ENCODE data around the gene PDZD7.
A peak's percentile ranks its signal among the peaks of the same experiment; 100 is the strongest.

PDZD7 gene

GRCh38 chr10:101060951-101061623 is 30.2 kb upstream of the PDZD7 start:
- DNase-seq, result peak; percentile 92

- DNase-seq, result peak; percentile 93
These were observed 29.4 kb upstream of the PDZD7 start for GRCh38 chr10:101060036-101060950.

GRCh38 chr10:101056365-101057151 is 25.6 kb upstream of the PDZD7 start:
- no peak for DNase-seq

- no peak for DNase-seq
These were observed 24.5 kb upstream of the PDZD7 start for GRCh38 chr10:101055411-101055810.

- no peak for DNase-seq
These were observed 23.9 kb upstream of the PDZD7 start for GRCh38 chr10:101054876-101055275.

GRCh38 chr10:101054351-101054750 is 23.4 kb upstream of the PDZD7 start:
- DNase-seq, result no peak

GRCh38 chr10:101053516-101053915 is 22.6 kb upstream of the PDZD7 start:
- no peak for DNase-seq

DNA sequence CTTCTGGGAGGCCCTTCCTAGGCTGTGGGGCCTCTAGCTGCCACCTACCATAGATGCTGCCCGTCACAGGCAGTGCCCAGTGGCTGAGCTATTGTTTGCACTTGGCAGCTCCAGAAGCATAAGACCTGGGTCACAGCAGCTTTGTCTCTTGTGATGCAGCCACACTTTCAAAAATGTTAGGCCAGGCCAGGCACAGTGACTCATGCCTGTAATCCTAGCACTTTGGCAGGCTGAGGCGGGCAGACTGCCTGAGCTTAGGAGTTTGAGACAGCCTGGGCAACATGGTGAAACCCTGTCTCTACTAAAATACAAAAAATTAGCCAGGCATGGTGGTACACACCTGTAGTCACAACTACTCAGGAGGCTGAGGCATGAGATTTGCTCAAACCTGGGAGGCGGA is 21.4 kb upstream of the PDZD7 start:
- no peak for DNase-seq

GRCh38 chr10:101050208-101051069 is 19.5 kb upstream of the PDZD7 start:
- peak; percentile 74 for DNase-seq

DNA sequence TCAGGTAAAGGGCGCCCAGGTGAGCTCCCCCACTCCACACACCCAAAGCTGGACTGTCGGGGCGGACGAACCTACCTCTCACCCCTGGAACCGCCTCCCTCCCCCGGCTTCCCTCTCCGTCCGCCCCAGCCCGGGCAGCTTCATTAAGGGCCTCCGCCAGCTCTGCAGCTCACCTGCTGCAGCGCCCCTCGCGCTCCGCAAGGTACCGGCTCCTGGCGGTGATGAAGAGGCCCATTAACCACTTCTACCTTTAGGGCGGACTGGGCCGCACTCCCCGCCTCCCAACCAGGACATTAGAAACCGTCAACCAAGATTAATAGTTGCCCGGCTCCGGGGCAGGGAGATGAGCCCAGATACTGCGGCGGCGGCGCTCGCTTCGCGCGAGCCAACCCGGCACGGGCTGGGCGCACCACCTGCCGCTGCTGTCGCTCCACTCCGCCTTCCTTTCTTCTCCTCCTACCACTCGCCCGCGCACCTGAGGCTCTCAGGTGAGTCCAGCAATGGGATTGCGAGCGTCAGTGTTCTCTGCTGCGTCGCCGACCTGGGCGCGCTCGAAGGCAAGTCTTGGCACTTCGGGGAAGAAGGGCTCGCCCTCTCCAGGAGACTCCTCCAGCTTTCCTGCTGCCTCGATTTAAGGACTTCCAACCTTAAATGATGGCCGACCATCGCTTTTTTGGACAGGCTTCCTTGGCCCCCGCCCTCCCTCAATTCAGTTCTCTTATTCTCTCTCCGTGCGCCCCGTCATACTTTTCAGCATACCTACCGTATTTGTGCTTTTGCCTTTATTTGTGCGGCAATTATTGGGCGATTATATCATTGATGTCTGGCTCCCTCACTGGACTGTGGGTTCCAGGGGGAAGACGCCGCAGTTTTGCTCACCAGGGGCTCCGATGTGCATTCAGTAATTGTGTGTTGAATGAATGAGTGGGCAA is 17.3 kb upstream of the PDZD7 start:
- DNase-seq, result no peak

- DNase-seq, result no peak
These were observed 16.3 kb upstream of the PDZD7 start for GRCh38 chr10:101047268-101047667.

GRCh38 chr10:101046332-101047238 is 15.7 kb upstream of the PDZD7 start:
- DNase-seq, result no peak

- DNase-seq, result no peak
These were observed 13.2 kb upstream of the PDZD7 start for GRCh38 chr10:101044117-101044516.

GRCh38 chr10:101043363-101043707 is 12.4 kb upstream of the PDZD7 start:
- DNase-seq, result no peak

DNA sequence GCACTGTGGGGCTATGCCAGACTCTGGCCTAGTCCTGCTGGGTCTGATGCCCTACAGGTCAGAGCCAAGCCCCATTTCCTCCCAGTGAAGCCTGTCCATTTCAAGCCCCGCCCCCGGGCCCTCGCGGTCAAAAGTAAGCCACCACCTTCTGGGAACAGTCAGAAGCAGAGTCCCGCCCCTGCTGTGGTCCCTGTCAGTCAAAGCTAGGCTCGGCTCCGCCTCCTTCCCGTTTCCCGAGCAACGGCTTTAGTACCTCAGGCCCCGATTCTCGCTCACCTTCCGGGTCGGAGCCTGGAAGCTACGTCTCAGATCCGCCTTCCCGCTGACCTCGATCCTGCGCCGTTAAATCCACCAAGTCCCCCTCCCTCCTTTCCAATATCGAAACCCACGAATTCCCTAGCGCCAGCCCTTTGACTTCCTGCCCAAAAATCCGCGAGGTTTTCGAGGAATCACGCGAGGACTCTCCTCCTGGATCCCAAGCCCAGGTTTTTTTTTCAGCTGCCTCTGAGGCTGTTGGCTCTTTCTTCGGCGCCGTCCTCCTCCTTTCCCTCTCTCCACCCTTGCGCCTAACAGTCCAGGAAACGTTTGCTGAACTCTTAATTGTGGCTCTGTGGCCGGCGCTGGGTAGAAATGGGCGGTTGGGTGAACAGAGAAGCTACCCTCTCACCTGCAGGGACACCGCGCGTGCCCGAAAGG is 11.9 kb upstream of the PDZD7 start:
- peak; percentile 84 for DNase-seq

- DNase-seq, result no peak
These were observed 11.2 kb upstream of the PDZD7 start for GRCh38 chr10:101042118-101042517.

GRCh38 chr10:101041252-101041761 is 10.4 kb upstream of the PDZD7 start:
- DNase-seq, result peak; percentile 57

DNA sequence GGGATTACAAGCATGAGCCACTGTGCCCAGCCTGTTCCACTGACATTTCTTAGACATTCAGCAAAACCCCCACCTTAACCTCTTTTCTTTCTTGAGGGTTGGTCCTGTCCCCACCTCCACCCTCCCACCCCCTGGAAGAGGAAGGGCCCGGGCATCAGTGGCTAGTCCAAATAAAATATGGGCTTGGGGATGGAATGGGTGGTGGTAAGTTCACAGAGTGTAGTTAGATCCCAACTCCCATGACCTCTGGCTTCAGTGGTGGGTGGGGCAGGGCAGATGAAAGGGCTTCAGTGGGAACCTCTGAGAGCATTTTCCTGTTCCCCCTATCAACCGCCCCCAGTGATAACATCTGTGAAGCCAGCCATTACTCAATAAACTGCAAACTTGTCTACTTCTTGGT is 9.9 kb upstream of the PDZD7 start:
- no peak for DNase-seq

DNA sequence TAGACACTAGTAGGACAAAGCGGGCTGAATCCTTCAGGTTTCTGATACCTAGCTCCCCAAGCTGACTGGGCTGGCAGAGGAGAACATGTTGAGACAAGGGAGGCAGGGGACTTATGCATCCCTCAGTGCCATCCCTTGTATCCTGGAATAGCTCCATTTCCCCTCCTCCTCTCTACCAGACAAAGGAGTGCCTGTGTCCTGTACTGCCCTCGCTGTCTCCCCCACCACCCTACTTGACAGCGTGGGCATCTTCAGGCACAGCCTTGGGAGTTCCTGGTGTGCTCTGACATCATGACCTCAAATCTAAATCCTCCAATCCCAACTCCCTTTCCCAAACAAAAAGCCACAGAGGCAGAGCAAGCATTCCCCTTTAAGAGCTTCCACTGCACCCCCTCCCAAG is 9.1 kb upstream of the PDZD7 start:
- no peak for DNase-seq

Data from stimulated activated CD4-positive, alpha-beta T cell treated with anti-CD3 and anti-CD28 coated beads, Interleukin-12 subunit alpha, Interleukin-12 subunit beta, amount 100 ng/mL, for 4 hours (primary cell).